ENCODE results near the gene NSL1.

DNA sequence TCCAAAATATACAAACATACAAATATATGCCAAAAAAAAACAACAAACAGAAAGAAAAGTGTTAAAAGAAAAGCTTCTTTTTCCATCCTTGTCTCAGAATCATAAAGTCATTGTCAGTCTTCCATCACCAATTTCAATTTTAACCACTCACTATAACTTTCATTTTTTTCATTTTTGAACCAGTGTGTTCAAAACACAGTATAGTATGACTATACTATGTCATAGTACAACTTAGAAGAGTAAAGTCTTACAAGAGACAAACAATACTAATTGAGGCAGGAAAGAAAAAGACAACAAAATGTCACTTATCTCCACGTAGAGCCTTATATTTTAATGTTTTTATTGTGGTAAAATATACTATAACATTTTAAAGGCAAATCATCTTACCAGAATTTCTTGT, 7.6 kb downstream of the NSL1 start:
- no peak for TF ChIP-seq POLR2A (IDR thresholded peaks at IDR 0.05)
- TF ChIP-seq, protein P1, sequence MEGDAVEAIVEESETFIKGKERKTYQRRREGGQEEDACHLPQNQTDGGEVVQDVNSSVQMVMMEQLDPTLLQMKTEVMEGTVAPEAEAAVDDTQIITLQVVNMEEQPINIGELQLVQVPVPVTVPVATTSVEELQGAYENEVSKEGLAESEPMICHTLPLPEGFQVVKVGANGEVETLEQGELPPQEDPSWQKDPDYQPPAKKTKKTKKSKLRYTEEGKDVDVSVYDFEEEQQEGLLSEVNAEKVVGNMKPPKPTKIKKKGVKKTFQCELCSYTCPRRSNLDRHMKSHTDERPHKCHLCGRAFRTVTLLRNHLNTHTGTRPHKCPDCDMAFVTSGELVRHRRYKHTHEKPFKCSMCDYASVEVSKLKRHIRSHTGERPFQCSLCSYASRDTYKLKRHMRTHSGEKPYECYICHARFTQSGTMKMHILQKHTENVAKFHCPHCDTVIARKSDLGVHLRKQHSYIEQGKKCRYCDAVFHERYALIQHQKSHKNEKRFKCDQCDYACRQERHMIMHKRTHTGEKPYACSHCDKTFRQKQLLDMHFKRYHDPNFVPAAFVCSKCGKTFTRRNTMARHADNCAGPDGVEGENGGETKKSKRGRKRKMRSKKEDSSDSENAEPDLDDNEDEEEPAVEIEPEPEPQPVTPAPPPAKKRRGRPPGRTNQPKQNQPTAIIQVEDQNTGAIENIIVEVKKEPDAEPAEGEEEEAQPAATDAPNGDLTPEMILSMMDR (IDR thresholded peaks at IDR 0.05): no peak

Data from testis (tissue), 2 donors.